Epithelial cell of esophagus (primary cell): ENCODE results near the gene EXOSC10.
"Not testable (repeated sequence)": the region's sequence is repeated elsewhere in the genome, so short reads cannot be mapped to it uniquely, and the experiment has no call there.

Source experiments
- DNase-seq: peaks from one replicate; pipeline ENCODE4 v3.0.0; 2010; ENCODE audit warnings: low read depth
- H3K4me3 ChIP-seq: 2 replicates; pipeline ENCODE4 v1.5.1; 2011; ENCODE audit warnings: mild to moderate bottlenecking, low read length, control low read depth
- CTCF ChIP-seq: IDR thresholded peaks from 2 replicates; pipeline ENCODE4 v1.5.1; 2011; ENCODE audit warnings: low read depth, mild to moderate bottlenecking, low read length, control low read depth, inconsistent platforms; ENCODE audit not compliant: insufficient read depth; ENCODE audit errors: missing control alignments

The EXOSC10 gene

GRCh38 chr1:11068600-11069473, 30.8 kb downstream of the EXOSC10 start:
- no peak for TF ChIP-seq CTCF
- no peak overlapping the region for H3K4me3 ChIP-seq

GRCh38 chr1:11067716-11068599, 31.7 kb downstream of the EXOSC10 start:
- H3K4me3 ChIP-seq, result no peak overlapping the region
- TF ChIP-seq CTCF, result no peak
- DNase-seq, result no peak

More at GRCh38 chr1:11068600-11069473, 30.8 kb downstream of the EXOSC10 start:
- DNase-seq, result no peak

GRCh38 chr1:11065796-11066195, 33.9 kb downstream of the EXOSC10 start:
- TF ChIP-seq CTCF, result no peak
- no peak for DNase-seq
- no peak overlapping the region for H3K4me3 ChIP-seq

- TF ChIP-seq CTCF, result no peak
- no peak for DNase-seq
- H3K4me3 ChIP-seq, result no peak overlapping the region
Measured at GRCh38 chr1:11064942-11065341, 34.7 kb downstream of the EXOSC10 start.

GRCh38 chr1:11063937-11064537, 35.6 kb downstream of the EXOSC10 start:
- DNase-seq, H3K4me3 ChIP-seq: not testable (repeated sequence)

- H3K4me3 ChIP-seq, result no peak overlapping the region
- TF ChIP-seq CTCF, result no peak
- DNase-seq, result peak; percentile 33
Measured at GRCh38 chr1:11062965-11063401, 36.7 kb downstream of the EXOSC10 start.

GRCh38 chr1:11061652-11062365, 37.9 kb downstream of the EXOSC10 start:
- no peak for TF ChIP-seq CTCF
- no peak for DNase-seq
- no peak overlapping the region for H3K4me3 ChIP-seq
